Upper lobe of right lung (tissue), 1 donor: ENCODE measurements around the gene ATF6B. TPM values are rescaled to one million over a fixed set of nuclear protein-coding genes. Genes with fewer than 3 reads are reported as not detected.

Experiments
- ATAC-seq: fragments of 200-7000 bp; cut with Tn5 transposase; one replicate; pipeline ENCODE4 v1.9.1; 2020; ENCODE audit warnings: mild to moderate bottlenecking, moderate library complexity
- DNase-seq: peaks from one replicate; pipeline ENCODE4 v3.0.0-alpha.2; 2020
- H3K27ac ChIP-seq: fragments of 200-600 bp; one replicate; pipeline ENCODE4 v1.8.0; 2022
- H3K27me3 ChIP-seq: fragments of 200-600 bp; one replicate; pipeline ENCODE4 v1.8.0; 2022; ENCODE audit warnings: mild to moderate bottlenecking
- H3K36me3 ChIP-seq: fragments of 200-600 bp; one replicate; pipeline ENCODE4 v1.8.0; 2022
- H3K4me1 ChIP-seq: fragments of 200-600 bp; one replicate; pipeline ENCODE4 v1.8.0; 2022
- H3K4me3 ChIP-seq: fragments of 200-600 bp; one replicate; pipeline ENCODE4 v1.8.0; 2022; ENCODE audit warnings: mild to moderate bottlenecking
- H3K9me3 ChIP-seq: fragments of 200-600 bp; one replicate; pipeline ENCODE4 v1.8.0; 2022
- intact Hi-C: fragments of 100-400 bp; cut with DNase I; formaldehyde crosslinking; loops from one replicate; pipeline ENCODE4 v1.11.0; 2022
- total RNA-seq: library from RNA; stranded (reverse); fragmentation: NEBNext Ultra II Directional; extraction: Animal tissue kit (Norgen Biotek cat#: 25700); gene quantifications from one replicate; pipeline ENCODE4 v1.2.1, GENCODE V29; 2021
- TF ChIP-seq, protein P1 (sequence below): fragments of 200-600 bp; IDR thresholded peaks from one replicate; pipeline ENCODE4 v1.8.0; 2022; ENCODE audit warnings: antibody characterized with exemption
- donor health status: DM: no; HTN: yes; CAD: no; lungs with severe emphysema.

The ATF6B gene
- total RNA-seq, 1 donor from 2014 or later = 78.1 TPM

DNA sequence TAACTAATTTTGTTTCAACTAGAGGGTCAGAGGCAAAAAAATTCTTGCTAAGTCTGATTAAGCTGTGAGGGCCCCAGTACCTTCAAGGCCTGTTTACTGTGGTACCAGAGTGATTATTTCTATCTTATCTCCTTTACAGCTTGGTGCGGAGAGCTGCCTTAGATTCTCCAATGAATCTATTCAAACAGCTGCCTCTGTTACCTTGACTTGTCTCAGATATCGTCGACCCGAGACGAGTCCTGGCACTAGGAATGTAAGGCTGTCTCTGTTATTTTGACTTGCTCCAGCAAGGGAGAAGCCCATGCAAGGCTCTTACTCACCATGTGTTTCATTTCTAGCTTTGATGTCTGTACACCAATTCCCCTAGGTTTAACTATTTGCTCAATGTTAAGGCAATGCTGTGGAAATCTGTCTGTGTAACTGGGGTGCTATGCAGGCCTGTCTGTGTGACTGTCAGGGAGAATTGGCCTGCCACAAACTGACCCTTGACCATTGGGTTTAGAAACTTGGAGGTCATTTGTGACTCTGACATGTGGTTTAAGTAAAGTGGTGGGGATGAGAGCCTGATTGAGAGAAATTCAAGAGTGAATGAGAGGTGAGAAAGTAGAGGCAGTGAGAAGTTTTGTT, 12.5 kb upstream of the ATF6B start:
- Histone ChIP-seq H3K9me3 (no peaks in the 10 kb centered on the region), H3K36me3 (no peaks in the 10 kb centered on the region), H3K4me3 (no peak overlapping the region), H3K27ac (no peak overlapping the region), H3K4me1 (no peaks in the 10 kb centered on the region), H3K27me3 (peaks cover 3% of the 10 kb centered on the region)
- TF ChIP-seq, protein P1, sequence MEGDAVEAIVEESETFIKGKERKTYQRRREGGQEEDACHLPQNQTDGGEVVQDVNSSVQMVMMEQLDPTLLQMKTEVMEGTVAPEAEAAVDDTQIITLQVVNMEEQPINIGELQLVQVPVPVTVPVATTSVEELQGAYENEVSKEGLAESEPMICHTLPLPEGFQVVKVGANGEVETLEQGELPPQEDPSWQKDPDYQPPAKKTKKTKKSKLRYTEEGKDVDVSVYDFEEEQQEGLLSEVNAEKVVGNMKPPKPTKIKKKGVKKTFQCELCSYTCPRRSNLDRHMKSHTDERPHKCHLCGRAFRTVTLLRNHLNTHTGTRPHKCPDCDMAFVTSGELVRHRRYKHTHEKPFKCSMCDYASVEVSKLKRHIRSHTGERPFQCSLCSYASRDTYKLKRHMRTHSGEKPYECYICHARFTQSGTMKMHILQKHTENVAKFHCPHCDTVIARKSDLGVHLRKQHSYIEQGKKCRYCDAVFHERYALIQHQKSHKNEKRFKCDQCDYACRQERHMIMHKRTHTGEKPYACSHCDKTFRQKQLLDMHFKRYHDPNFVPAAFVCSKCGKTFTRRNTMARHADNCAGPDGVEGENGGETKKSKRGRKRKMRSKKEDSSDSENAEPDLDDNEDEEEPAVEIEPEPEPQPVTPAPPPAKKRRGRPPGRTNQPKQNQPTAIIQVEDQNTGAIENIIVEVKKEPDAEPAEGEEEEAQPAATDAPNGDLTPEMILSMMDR = no peak
- intact Hi-C loops = no loop called here
- no peak for DNase-seq
- ATAC-seq = no peak

DNA sequence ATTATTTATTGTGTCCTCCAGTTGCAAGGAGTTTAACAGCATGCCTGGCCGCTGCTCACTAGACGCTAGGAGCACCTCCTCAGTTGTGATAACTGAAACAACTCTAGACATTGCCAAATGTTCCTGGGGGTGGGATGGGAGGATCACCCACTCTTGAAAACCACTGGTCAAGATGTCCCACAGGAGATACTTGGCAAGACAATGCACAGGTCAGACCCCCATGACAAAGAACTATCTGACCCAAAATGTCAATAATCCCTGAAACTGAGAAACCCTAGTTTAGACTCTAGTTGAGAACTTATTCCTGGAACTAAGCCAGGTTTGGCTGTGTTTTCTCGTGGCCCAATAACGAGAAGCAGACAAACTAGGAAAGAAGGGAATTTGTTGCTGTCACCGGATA, 11.5 kb upstream of the ATF6B start:
- intact Hi-C loops = no loop called here
- no peaks in the 10 kb centered on the region for H3K9me3 ChIP-seq
- DNase-seq (no peak), ATAC-seq (no peak)
- no peak overlapping the region for H3K27ac ChIP-seq
- no peaks in the 10 kb centered on the region for H3K36me3 ChIP-seq
- TF ChIP-seq, protein P1 = no peak
- H3K4me3 ChIP-seq = no peak overlapping the region
- H3K27me3 ChIP-seq = peaks cover 3% of the 10 kb centered on the region
- no peaks in the 10 kb centered on the region for H3K4me1 ChIP-seq

DNA sequence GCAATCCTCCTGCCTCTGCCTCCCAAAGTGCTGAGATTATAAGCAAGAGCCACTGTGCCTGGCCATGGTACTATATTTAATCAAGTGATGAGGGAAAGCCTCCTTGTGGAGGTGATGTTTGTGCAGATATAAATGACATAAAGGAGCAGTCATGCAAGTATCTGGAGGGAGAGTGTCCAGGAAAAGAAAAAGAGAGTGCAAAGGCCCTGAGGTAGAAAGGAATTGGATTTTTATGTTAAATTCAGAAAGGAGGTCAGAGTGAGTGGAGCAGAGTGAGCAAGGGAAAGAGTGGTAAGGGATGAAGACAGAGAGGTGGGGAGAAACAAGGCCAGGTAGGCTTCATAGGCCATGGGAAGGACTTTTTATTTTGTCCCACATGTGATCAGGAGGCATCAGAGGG, 9.4 kb upstream of the ATF6B start:
- no peak overlapping the region for H3K4me3 ChIP-seq
- intact Hi-C loops = no loop called here
- no peak for DNase-seq
- H3K4me1 ChIP-seq = no peaks in the 10 kb centered on the region
- H3K27ac ChIP-seq = no peak overlapping the region
- H3K9me3 ChIP-seq = no peaks in the 10 kb centered on the region
- TF ChIP-seq, protein P1 = no peak
- ATAC-seq = no peak
- peaks cover 3% of the 10 kb centered on the region for H3K27me3 ChIP-seq
- H3K36me3 ChIP-seq = no peaks in the 10 kb centered on the region

DNA sequence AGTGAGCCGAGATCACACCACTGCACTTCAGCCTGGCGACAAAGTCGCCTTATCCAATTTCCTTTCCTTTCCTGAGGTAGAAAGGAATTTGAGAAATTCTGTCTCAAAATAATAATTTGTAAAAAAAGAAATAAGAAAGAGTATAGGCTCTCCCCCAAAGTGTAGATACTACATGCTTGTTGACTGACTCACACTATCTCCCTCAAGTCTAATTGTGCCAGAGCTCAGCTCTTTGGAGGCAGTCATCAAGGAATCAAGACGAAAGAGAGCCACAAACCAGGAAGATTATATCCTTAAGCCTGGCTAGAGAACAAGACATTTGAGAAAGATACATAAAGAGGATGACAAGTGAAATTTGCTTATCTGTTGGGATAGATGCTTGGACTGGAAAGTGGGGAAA, 5.7 kb upstream of the ATF6B start:
- H3K9me3 ChIP-seq = no peaks in the 10 kb centered on the region
- no peak overlapping the region for H3K27ac ChIP-seq

DNA sequence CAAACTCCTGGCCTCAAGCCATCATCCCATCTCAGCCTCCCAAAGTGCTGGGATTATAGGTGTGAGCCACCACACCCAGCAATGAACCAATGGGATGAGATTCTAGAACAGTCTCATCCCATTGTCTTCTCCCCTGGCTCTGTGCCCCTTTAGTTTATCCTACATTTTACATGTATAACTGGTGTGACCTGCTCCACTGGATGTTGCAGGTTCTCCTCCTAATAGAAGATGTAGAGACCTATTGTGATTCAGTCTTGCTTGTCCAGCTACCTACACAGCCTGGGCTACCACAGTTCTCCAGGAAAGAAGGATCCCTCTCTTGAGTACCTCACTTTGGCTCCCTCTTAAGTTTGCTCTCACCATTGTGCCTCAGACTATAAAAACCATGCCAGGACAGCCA, 4.1 kb upstream of the ATF6B start:
- intact Hi-C loops = no loop called here
- no peak overlapping the region for H3K4me3 ChIP-seq
- TF ChIP-seq, protein P1 = no peak
- peaks cover 18% of the 10 kb centered on the region for H3K4me1 ChIP-seq
- no peak overlapping the region for H3K27ac ChIP-seq
- no peaks in the 10 kb centered on the region for H3K9me3 ChIP-seq
- DNase-seq = no peak
- no peaks in the 10 kb centered on the region for H3K36me3 ChIP-seq
- no peak for ATAC-seq
- no peaks in the 10 kb centered on the region for H3K27me3 ChIP-seq

More for the DNA sequence above, 5.7 kb upstream of the ATF6B start:
- Histone ChIP-seq H3K4me1 (peaks cover 9% of the 10 kb centered on the region), H3K27me3 (no peaks in the 10 kb centered on the region), H3K36me3 (no peaks in the 10 kb centered on the region), H3K4me3 (no peak overlapping the region)
- ATAC-seq (no peak), DNase-seq (no peak)
- TF ChIP-seq, protein P1 = no peak
- intact Hi-C loops = no loop called here
